HEK293 (cell line): ENCODE data around the gene MFSD1.

ENCODE experiments used
- CTCF ChIA-PET: fragments of 350-600 bp; formaldehyde crosslinking; extraction: SDS; loops from one replicate; lab custom pipeline; 2021; ENCODE audit warnings: antibody characterized with exemption; lab: Yijun Ruan, JAX
- POLR2A ChIA-PET: fragments of 300-600 bp; formaldehyde crosslinking; extraction: SDS; loops from one replicate; lab custom pipeline; 2020; ENCODE audit warnings: antibody characterized with exemption, inconsistent platforms; lab: Yijun Ruan, JAX
- H3K27ac ChIP-seq: fragments of 200-500 bp; sonication (Bioruptor generic); 2 replicates; pipeline ENCODE4 v1.5.1; 2014; ENCODE audit warnings: low read depth, low read length, control low read depth, inconsistent platforms; ENCODE audit errors: extremely low read depth
- H3K36me3 ChIP-seq, 2 experiments: fragments of 200-500 bp in 1 of 2; sonication (Bioruptor generic) in 1 of 2; 1 replicate in 1 of 2; 2 replicates in 1 of 2; pipeline ENCODE4 v1.5.1; 2014 to 2017; ENCODE audit warnings: inconsistent platforms in 2 of 2, low read length in 2 of 2; ENCODE audit not compliant: control insufficient read depth in 2 of 2, insufficient read depth in 1 of 2
- H3K4me1 ChIP-seq: fragments of 200-500 bp; sonication (Bioruptor generic); 2 replicates; pipeline ENCODE4 v1.5.1; 2014; ENCODE audit warnings: mild to moderate bottlenecking, low read length, inconsistent platforms; ENCODE audit not compliant: control insufficient read depth, insufficient read depth
- H3K4me3 ChIP-seq: 2 replicates; pipeline ENCODE4 v1.5.1; 2011; ENCODE audit warnings: low read depth, mild to moderate bottlenecking, control low read depth, low read length, moderate library complexity
- H3K9me3 ChIP-seq: fragments of 200-500 bp; sonication (Bioruptor generic); 2 replicates; pipeline ENCODE4 v1.5.1; 2014; ENCODE audit warnings: low read depth, low read length, inconsistent platforms; ENCODE audit not compliant: control insufficient read depth, insufficient read depth
- CTCF ChIP-seq: fragments of 450-650 bp; formaldehyde crosslinking; IDR thresholded peaks from 2 replicates; pipeline ENCODE4 v1.5.1; 2016; ENCODE audit warnings: missing biosample characterization, missing genetic modification characterization
- HOXC10 ChIP-seq: sonication (generic); formaldehyde crosslinking; IDR thresholded peaks from 2 replicates; pipeline ENCODE4 v1.8.1; 2023; ENCODE audit warnings: mild to moderate bottlenecking, missing genetic modification reagents
- KLF10 ChIP-seq: fragments of 450-650 bp; IDR thresholded peaks from 2 replicates; pipeline ENCODE4 v1.5.1; 2018; ENCODE audit warnings: missing biosample characterization, mild to moderate bottlenecking, missing genetic modification characterization
- YY1 ChIP-seq: fragments of 450-650 bp; formaldehyde crosslinking; IDR thresholded peaks from 2 replicates; pipeline ENCODE4 v1.5.1; 2018; ENCODE audit warnings: missing biosample characterization, missing genetic modification characterization
- ZBTB10 ChIP-seq: fragments of 450-650 bp; formaldehyde crosslinking; IDR thresholded peaks from 2 replicates; pipeline ENCODE4 v1.5.1; 2016; ENCODE audit warnings: missing biosample characterization, missing genetic modification characterization
- ZBTB44 ChIP-seq: fragments of 450-650 bp; IDR thresholded peaks from 2 replicates; pipeline ENCODE4 v1.5.1; 2018; ENCODE audit warnings: missing biosample characterization, mild to moderate bottlenecking, missing genetic modification characterization
- ZBTB6 ChIP-seq: fragments of 450-650 bp; formaldehyde crosslinking; IDR thresholded peaks from 2 replicates; pipeline ENCODE4 v1.5.1; 2017; ENCODE audit warnings: missing biosample characterization, missing genetic modification characterization
- ZFP3 ChIP-seq: fragments of 450-650 bp; formaldehyde crosslinking; IDR thresholded peaks from 2 replicates; pipeline ENCODE4 v1.5.1; 2016; ENCODE audit warnings: low read depth, missing biosample characterization, missing genetic modification characterization
- ZNF184 ChIP-seq: fragments of 450-650 bp; IDR thresholded peaks from 2 replicates; pipeline ENCODE4 v1.5.1; 2018; ENCODE audit warnings: missing biosample characterization, mild to moderate bottlenecking, missing genetic modification characterization
- ZNF24 ChIP-seq: fragments of 450-650 bp; formaldehyde crosslinking; IDR thresholded peaks from 2 replicates; pipeline ENCODE4 v1.5.1; 2016; ENCODE audit warnings: missing biosample characterization, missing genetic modification characterization
- ZNF248 ChIP-seq: fragments of 450-650 bp; formaldehyde crosslinking; IDR thresholded peaks from 2 replicates; pipeline ENCODE4 v1.5.1; 2017; ENCODE audit warnings: missing biosample characterization, missing genetic modification characterization
- ZNF26 ChIP-seq: fragments of 450-650 bp; formaldehyde crosslinking; IDR thresholded peaks from 2 replicates; pipeline ENCODE4 v1.5.1; 2016; ENCODE audit warnings: missing biosample characterization, missing genetic modification characterization
- ZNF37A ChIP-seq: fragments of 450-650 bp; IDR thresholded peaks from 2 replicates; pipeline ENCODE4 v1.5.1; 2018; ENCODE audit warnings: missing biosample characterization, missing genetic modification characterization
- ZNF416 ChIP-seq: fragments of 450-650 bp; formaldehyde crosslinking; IDR thresholded peaks from 2 replicates; pipeline ENCODE4 v1.5.1; 2016; ENCODE audit warnings: missing biosample characterization, missing genetic modification characterization
- ZNF510 ChIP-seq: fragments of 450-650 bp; formaldehyde crosslinking; IDR thresholded peaks from 2 replicates; pipeline ENCODE4 v1.5.1; 2018; ENCODE audit warnings: mild to moderate bottlenecking, missing genetic modification characterization, missing biosample characterization; ENCODE audit not compliant: insufficient replicate concordance
- ZNF560 ChIP-seq: fragments of 450-650 bp; formaldehyde crosslinking; IDR thresholded peaks from 2 replicates; pipeline ENCODE4 v1.5.1; 2017; ENCODE audit warnings: missing biosample characterization, missing genetic modification characterization, borderline replicate concordance
- ZNF600 ChIP-seq: fragments of 450-650 bp; formaldehyde crosslinking; IDR thresholded peaks from 2 replicates; pipeline ENCODE4 v1.5.1; 2016; ENCODE audit warnings: missing biosample characterization, missing genetic modification characterization
- ZNF624 ChIP-seq: fragments of 450-650 bp; formaldehyde crosslinking; IDR thresholded peaks from 2 replicates; pipeline ENCODE4 v1.5.1; 2017; ENCODE audit warnings: missing biosample characterization, missing genetic modification characterization
- ZNF654 ChIP-seq: fragments of 450-650 bp; formaldehyde crosslinking; IDR thresholded peaks from 2 replicates; pipeline ENCODE4 v1.5.1; 2016; ENCODE audit warnings: low read depth, missing biosample characterization, missing genetic modification characterization
- ZNF707 ChIP-seq: fragments of 450-650 bp; formaldehyde crosslinking; IDR thresholded peaks from 2 replicates; pipeline ENCODE4 v1.5.1; 2016; ENCODE audit warnings: missing biosample characterization, missing genetic modification characterization
- ZNF747 ChIP-seq: fragments of 450-650 bp; formaldehyde crosslinking; IDR thresholded peaks from 2 replicates; pipeline ENCODE4 v1.5.1; 2016; ENCODE audit warnings: missing biosample characterization, missing genetic modification characterization
- ZNF768 ChIP-seq: fragments of 450-650 bp; formaldehyde crosslinking; IDR thresholded peaks from 2 replicates; pipeline ENCODE4 v1.5.1; 2018; ENCODE audit warnings: missing biosample characterization, mild to moderate bottlenecking, missing genetic modification characterization
- ZNF791 ChIP-seq: fragments of 450-650 bp; formaldehyde crosslinking; IDR thresholded peaks from 2 replicates; pipeline ENCODE4 v1.5.1; 2016; ENCODE audit warnings: missing biosample characterization, missing genetic modification characterization
- ZSCAN16 ChIP-seq: fragments of 450-650 bp; formaldehyde crosslinking; IDR thresholded peaks from 2 replicates; pipeline ENCODE4 v1.5.1; 2016; ENCODE audit warnings: missing biosample characterization, missing genetic modification characterization
- ZSCAN23 ChIP-seq: fragments of 450-650 bp; formaldehyde crosslinking; IDR thresholded peaks from 2 replicates; pipeline ENCODE4 v1.5.1; 2016; ENCODE audit warnings: missing biosample characterization, missing genetic modification characterization

Gene MFSD1

DNA sequence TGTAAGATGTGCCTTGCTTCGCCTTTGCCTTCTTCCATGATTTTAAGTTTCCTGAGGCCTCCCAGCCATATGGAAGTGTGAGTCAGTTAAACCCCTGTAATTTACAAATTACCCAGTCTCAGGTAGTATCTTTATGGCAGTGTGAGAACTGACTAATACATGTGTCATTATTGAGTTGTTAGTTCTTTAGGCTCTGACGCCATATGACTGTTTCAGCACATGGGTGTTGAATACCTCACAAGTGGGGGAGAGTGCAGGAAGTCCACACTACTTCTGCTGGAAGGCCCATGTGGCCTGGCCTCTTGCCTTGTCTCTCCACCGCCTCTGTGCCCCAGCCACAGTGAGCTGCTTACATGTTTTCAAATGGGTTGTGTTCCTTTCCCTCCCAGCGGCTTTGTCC is 28.5 kb downstream of the MFSD1 start (continued):
- TF ChIP-seq ZNF248 (tag by site-specific recombination): no peak
- no peak for TF ChIP-seq ZSCAN16 (tag by site-specific recombination)
- no peak for TF ChIP-seq ZNF791

DNA sequence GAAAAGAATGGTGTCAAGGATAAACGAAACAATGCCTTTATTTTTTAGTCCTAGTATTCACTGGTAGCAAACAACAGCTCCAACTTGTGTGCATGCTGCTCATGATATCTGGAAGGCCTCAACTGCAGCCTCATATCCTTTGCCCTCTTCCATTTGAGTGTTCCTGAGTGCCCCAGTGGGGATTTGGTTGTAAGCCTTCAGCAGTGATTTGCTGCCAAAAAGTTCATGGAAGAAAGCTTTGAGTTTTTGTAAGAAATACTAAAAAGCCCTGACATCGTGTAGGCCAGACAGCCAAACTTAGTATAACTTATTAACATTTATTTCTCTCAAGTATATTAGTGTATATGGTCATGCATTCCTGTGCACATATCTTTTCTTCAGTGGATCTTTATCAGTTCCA is 30.0 kb downstream of the MFSD1 start:
- peaks cover 0 to 7% of the 10 kb centered on the region in 2 experiments; a peak in 1 of 3 replicates for H3K36me3 ChIP-seq
- H3K9me3 ChIP-seq: no peaks in the 10 kb centered on the region
- H3K27ac ChIP-seq: no peak overlapping the region
- no peaks in the 10 kb centered on the region for H3K4me1 ChIP-seq
- ChIA-PET CTCF (no interaction called here), POLR2A (no interaction called here)
- TF ChIP-seq ZSCAN23 (tag by site-specific recombination): no peak
- no peak for TF ChIP-seq KLF10 (tag by site-specific recombination)
- no peak for TF ChIP-seq ZNF24
- no peak for TF ChIP-seq ZNF654 (tag by site-specific recombination)
- no peak for TF ChIP-seq ZNF184 (tag by site-specific recombination)
- no peak for TF ChIP-seq YY1 (tag by site-specific recombination)
- no peak overlapping the region for H3K4me3 ChIP-seq

DNA sequence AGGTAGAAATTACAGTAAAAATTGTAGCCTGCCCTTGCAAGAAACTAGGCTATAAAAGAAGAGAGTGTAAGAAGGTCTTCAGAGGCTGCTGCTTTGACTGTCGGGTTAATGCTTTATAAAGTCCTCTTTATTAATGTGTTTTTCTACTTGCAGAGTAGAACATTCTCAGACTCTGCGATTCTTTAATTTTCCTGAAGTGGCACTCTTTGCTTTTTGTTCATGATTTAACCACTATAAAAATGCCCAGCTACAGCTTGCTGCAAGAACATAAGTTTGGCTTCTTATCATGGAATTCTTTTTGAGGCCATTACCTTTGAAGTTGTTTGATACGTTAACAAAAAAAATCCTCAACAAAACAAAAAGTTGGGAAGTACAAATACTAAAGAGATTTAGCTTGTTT is 33.8 kb downstream of the MFSD1 start:
- Histone ChIP-seq H3K4me1 (no peaks in the 10 kb centered on the region), H3K4me3 (no peak overlapping the region), H3K36me3 (no peaks in the 10 kb centered on the region), H3K27ac (no peak overlapping the region), H3K9me3 (no peaks in the 10 kb centered on the region)
- CTCF ChIA-PET: no interaction called here
- POLR2A ChIA-PET: no interaction called here
- TF ChIP-seq ZNF600 (tag by site-specific recombination): no peak
- no peak for TF ChIP-seq ZNF26 (tag by site-specific recombination)
- TF ChIP-seq ZNF416 (tag by site-specific recombination): no peak
- TF ChIP-seq ZBTB44 (tag by site-specific recombination): no peak
- TF ChIP-seq ZNF560 (tag by site-specific recombination): no peak
- TF ChIP-seq ZNF768 (tag by site-specific recombination): no peak
- TF ChIP-seq ZNF707 (tag by site-specific recombination): no peak
- TF ChIP-seq ZBTB10 (tag by site-specific recombination): no peak
- no peak for TF ChIP-seq ZFP3 (tag by site-specific recombination)
- TF ChIP-seq ZNF654 (tag by site-specific recombination): no peak
- no peak for TF ChIP-seq ZNF510 (tag by site-specific recombination)
- TF ChIP-seq ZNF37A: no peak
- no peak for TF ChIP-seq CTCF (tag by site-specific recombination)
- no peak for TF ChIP-seq ZBTB6
- TF ChIP-seq HOXC10: no peak
- no peak for TF ChIP-seq ZNF624 (tag by site-specific recombination)
- TF ChIP-seq ZNF747: no peak
